Measurements from ENCODE around the gene SEMA5A.

The SEMA5A gene

DNA sequence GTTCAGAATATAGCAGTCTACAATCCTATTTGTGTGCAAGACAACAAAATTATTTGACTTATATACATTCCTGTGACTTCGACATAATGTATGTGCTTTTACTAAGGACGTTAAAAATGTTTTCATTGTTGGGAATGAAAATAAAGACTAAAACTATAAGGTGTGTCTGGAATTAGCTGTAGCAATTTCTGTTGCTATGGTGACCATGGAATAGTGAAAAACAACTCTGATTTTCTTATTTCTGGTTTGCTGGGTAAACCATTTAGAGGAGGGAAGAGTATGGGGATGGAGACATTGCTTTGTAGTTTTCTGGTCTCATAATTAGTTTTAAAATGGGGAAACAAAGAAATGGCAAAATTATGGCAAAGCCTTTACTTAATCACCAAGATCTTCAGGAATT, 343.2 kb downstream of the SEMA5A start:
- DNase-seq (ENCODE audit: low spot score) = no peak

DNA sequence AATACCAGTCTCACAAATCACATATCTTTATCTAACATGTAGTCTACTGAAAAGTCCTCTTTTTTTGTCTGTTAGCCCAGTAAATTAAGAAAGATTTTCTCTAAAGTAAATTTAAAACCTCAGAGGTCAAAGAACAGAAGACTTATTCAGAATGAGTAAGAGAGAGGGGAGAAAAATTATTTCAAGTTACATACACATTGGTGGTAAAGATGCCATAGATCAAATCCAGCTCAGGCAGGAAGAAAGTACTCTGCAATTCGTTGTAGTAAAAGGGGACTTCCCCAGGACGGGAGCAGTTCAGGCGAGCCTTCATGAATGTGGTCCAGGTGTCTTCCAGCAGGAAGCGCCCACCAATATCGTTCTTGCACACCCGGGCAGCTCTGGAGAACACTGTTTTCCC, 344.1 kb downstream of the SEMA5A start:
- DNase-seq (ENCODE audit: low spot score) = no peak

GRCh38 chr5:9201011-9201410, 344.9 kb downstream of the SEMA5A start:
- no peak for DNase-seq (ENCODE audit: low spot score)

DNA sequence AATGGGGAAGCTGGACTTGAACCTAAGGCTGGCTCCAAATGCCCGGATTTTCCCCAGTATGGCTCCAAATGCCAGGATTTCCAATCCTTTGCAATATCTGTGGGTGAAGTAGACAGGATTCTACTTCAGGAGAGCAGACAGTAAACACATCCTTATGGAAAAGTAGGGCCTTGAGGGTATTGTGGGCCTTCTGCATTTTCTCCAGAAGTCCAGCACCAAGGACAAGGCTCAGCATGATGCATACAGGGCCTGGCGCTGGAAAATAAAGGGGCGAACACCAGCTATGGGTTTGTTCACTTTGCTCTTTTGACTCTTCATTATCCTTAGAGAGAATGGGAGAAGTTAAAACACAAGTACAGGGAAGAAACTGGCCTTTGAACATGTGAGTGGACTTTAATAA, 347.5 kb downstream of the SEMA5A start:
- DNase-seq (ENCODE audit: low spot score) = no peak

GRCh38 chr5:9197881-9198260, 348.0 kb downstream of the SEMA5A start:
- no peak for DNase-seq (ENCODE audit: low spot score)

- no peak for DNase-seq (ENCODE audit: low spot score)
These were observed 349.3 kb downstream of the SEMA5A start for GRCh38 chr5:9196403-9197227.

DNA sequence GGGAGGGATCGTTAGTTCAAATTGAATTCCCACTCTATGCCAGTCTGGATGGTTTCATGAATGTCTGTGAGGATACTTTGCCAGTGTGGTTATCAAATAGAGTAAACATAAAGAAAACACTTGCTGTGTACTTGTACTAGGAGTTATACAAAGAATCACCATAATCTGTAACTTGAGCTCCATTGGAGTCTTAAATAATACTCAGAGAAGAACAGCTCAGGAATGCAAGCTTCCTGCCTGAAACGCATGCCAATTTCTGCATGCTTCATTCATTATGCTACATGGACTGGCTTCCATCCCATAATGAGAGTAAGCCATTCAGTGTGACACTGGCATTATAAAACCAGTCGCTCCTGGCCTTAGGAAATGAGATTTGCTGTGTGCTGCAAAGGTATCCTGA, 351.4 kb downstream of the SEMA5A start:
- no peak for DNase-seq (ENCODE audit: low spot score)

DNA sequence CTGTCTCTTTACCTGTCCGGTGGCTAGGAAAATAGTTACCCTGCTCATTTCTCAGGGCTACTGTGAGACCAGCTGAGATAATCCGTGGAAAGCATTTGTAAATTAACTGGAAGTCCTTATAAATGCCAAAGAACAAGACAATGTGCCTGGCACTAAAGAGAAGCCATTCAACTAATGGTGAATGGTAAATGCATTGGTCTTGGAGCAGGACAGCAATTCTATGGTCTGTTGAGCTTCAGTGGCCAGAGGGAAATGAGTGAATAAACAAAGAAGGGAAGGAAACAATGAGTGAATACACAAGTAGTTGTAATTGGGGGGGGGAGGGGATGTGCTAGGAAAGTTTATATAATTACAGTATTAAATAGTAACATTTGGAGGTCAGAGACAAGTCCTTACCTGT, 353.6 kb downstream of the SEMA5A start:
- DNase-seq (ENCODE audit: low spot score) = no peak

DNA sequence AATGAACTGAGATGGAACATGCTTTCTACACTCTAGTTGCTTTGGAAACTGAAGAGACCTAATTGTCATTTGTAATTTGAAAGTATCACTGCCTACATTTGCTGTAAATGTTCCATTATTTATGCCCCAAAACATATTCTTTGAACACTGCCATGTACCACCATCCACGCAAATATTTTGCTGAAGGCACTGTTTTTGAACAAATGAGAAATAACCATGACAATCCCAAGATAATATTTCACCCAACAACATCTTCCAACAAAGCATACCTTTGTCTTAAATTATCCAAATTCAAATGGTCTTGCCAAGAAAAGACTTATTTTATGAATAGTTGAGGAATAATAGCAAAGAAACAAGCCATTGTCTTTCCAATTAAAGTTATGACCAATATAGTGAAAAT, 356.2 kb downstream of the SEMA5A start:
- no peak for DNase-seq (ENCODE audit: low spot score)

GRCh38 chr5:9188956-9189355, 356.9 kb downstream of the SEMA5A start:
- no peak for DNase-seq (ENCODE audit: low spot score)

- no peak for DNase-seq (ENCODE audit: low spot score)
These were observed 357.7 kb downstream of the SEMA5A start for GRCh38 chr5:9188131-9188530.

- DNase-seq (ENCODE audit: low spot score) = no peak
These were observed 358.3 kb downstream of the SEMA5A start for GRCh38 chr5:9187614-9188013.

GRCh38 chr5:9186069-9186468, 359.8 kb downstream of the SEMA5A start:
- no peak for DNase-seq (ENCODE audit: low spot score)

GRCh38 chr5:9183992-9184391, 361.9 kb downstream of the SEMA5A start:
- no peak for DNase-seq (ENCODE audit: low spot score)

DNA sequence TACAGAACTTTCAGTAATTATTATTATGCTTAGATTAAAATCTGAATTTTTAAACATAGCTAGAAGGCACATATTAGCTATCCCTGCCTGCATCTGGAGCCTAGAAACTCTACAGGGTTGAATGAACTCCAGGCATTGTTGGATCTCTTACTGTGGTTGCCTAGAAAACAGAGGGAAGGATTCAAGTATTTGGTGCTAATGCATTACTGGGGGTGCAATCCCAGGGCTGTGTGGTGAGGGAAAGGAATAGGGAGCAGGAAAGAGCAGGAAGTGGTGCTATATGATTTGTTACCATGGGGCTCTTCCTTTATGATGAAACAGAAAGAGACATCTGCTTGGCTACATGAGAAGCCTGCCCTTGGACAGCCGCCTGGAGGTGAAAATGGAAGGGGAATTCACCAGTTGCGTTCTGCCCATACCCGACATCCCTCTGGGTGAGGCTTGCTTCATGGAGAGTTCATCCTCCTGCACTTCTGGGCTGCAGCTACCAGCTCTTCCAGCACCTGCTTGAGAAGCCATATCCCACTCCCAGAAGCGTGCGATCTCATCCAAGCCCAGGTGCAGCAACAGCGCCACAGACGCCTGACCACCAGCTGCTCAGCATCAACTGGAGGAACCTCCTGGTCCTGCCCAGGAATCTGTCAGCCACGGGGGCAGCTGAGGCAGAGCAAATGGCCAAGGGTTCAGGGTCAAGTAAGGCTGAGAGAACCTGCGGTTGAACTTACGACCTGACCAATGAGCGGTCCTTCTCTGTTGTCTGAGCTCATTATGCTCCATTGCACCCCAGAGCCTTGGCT, 362.8 kb downstream of the SEMA5A start:
- DNase-seq (ENCODE audit: low spot score) = no peak

GRCh38 chr5:9176641-9177040, 369.2 kb downstream of the SEMA5A start:
- DNase-seq (ENCODE audit: low spot score) = no peak

- no peak for DNase-seq (ENCODE audit: low spot score)
These were observed 371.4 kb downstream of the SEMA5A start for GRCh38 chr5:9174446-9174845.

- DNase-seq (ENCODE audit: low spot score) = no peak
These were observed 372.4 kb downstream of the SEMA5A start for GRCh38 chr5:9173281-9174048.

- no peak for DNase-seq (ENCODE audit: low spot score)
These were observed 375.8 kb downstream of the SEMA5A start for GRCh38 chr5:9170026-9170425.

DNA sequence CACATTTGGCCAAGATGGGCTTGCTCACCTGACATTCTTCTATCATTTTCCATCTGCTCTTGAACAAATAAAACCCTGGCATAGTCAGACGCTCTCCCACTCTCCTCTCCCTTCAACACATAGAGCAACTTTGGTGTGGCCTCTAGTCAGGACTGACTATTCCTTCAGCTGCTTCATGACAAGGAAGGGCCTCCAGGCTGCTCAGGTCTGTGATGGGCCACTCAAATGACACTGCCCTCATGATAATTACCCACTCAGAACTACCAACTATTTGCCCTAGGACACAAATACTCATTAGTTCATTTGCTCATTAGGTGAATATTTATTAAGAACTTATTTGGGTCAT, 376.3 kb downstream of the SEMA5A start:
- DNase-seq (ENCODE audit: low spot score) = no peak

- DNase-seq (ENCODE audit: low spot score) = no peak
These were observed 376.9 kb downstream of the SEMA5A start for GRCh38 chr5:9168791-9169556.
